ENCODE results near the gene MED22. TPM values are rescaled to one million over a fixed set of nuclear protein-coding genes. Genes with fewer than 3 reads are reported as not detected.
"Not testable (repeated sequence)": the region's sequence is repeated elsewhere in the genome, so short reads cannot be mapped to it uniquely, and the experiment has no call there.

Gene MED22
- total RNA-seq, 1 donor from 2014 or later, result 35.7 TPM

DNA sequence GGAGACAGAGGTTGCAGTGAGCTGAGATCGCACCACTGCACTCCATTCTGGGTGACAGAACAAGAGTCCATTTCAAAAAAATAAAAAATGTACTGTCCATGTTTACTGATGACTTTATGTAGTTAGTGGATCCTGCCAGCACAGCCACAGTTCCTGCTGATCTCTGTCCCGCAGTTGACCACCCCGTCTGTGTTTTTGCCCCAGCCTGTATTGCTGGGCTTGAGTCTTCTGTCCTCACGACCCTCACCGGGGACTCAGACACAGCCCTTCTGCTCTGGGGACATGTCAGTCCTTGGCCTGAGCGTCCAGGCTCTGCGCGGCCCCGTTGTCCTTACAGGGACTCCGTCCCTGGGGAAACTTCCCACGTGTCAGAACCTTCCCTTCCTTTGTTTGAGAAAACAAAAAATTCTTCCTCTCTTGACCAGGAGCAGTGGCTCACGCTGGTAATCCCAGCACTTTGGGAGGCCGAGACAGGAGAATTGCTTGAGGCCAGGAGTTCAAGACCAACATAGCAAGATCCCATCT is 26.5 kb downstream of the MED22 start:
- H3K4me3 Mint-ChIP-seq (ENCODE audit: unreplicated experiment), result no peak overlapping the region
- H3K9me3 Mint-ChIP-seq (ENCODE audit: unreplicated experiment), result peaks cover 13% of the 10 kb centered on the region
- TF ChIP-seq, protein P1, sequence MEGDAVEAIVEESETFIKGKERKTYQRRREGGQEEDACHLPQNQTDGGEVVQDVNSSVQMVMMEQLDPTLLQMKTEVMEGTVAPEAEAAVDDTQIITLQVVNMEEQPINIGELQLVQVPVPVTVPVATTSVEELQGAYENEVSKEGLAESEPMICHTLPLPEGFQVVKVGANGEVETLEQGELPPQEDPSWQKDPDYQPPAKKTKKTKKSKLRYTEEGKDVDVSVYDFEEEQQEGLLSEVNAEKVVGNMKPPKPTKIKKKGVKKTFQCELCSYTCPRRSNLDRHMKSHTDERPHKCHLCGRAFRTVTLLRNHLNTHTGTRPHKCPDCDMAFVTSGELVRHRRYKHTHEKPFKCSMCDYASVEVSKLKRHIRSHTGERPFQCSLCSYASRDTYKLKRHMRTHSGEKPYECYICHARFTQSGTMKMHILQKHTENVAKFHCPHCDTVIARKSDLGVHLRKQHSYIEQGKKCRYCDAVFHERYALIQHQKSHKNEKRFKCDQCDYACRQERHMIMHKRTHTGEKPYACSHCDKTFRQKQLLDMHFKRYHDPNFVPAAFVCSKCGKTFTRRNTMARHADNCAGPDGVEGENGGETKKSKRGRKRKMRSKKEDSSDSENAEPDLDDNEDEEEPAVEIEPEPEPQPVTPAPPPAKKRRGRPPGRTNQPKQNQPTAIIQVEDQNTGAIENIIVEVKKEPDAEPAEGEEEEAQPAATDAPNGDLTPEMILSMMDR (IDR thresholded peaks at IDR 0.05; ENCODE audit: partially characterized antibody, unreplicated experiment), result no peak
- H3K4me1 Mint-ChIP-seq (ENCODE audit: low read depth, unreplicated experiment), result no peaks in the 10 kb centered on the region
- H3K27ac Mint-ChIP-seq (ENCODE audit: unreplicated experiment), result no peak overlapping the region
- H3K27me3 Mint-ChIP-seq (ENCODE audit: unreplicated experiment), result peaks cover 2% of the 10 kb centered on the region
- peaks cover 13% of the 10 kb centered on the region for H3K36me3 Mint-ChIP-seq (ENCODE audit: unreplicated experiment)
- no peak for DNase-seq

DNA sequence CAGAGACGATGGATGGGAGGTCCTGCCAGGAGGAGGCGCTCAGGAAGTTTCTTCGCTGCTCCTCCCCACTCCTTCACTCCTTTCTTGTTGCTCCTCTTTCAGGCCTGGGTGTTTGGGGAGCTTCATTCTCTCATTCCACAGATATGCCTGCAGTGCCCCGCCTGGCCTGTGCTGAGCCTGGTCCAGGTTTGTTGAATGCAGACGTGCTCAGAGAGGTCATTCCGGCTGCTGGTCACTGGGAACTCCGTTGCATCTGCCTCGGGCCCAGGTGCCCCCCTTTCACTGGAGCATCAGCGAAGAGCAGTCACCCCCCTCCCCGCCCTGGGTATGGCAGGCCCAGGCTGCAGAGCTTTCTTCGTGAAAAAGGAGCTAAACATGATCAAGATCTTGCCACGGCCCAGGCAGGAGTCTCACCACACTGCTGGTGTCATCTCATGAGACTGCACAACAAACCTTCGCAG is 27.5 kb downstream of the MED22 start:
- Mint-ChIP-seq H3K27ac (ENCODE audit: unreplicated experiment) (no peak overlapping the region), H3K9me3 (ENCODE audit: unreplicated experiment) (peaks cover 13% of the 10 kb centered on the region), H3K36me3 (ENCODE audit: unreplicated experiment) (peaks cover 13% of the 10 kb centered on the region), H3K27me3 (ENCODE audit: unreplicated experiment) (peaks cover 5% of the 10 kb centered on the region), H3K4me1 (ENCODE audit: low read depth, unreplicated experiment) (no peaks in the 10 kb centered on the region), H3K4me3 (ENCODE audit: unreplicated experiment) (no peak overlapping the region)
- TF ChIP-seq, protein P1 (IDR thresholded peaks at IDR 0.05; ENCODE audit: partially characterized antibody, unreplicated experiment), result no peak
- no peak for DNase-seq

DNA sequence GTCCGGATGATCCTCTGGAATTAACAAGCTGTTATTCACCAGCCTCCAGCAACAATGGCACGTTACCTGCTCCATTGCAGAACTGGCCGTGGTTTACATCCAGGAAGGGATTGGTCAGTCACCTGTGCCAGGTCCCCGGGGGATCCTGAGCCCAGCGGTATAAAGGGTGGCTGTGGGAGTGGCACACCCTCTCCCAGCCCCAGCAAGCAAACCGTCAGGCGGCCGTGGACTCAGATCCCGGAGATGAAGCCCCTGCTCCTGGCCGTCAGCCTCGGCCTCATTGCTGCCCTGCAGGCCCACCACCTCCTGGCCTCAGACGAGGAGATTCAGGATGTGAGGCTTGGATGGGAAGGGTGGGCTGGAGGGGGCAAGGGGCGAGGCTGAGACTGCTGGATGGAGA is 30.4 kb downstream of the MED22 start:
- H3K27ac Mint-ChIP-seq (ENCODE audit: unreplicated experiment); H3K27me3 Mint-ChIP-seq (ENCODE audit: unreplicated experiment); H3K4me1 Mint-ChIP-seq (ENCODE audit: low read depth, unreplicated experiment); H3K4me3 Mint-ChIP-seq (ENCODE audit: unreplicated experiment); DNase-seq; H3K9me3 Mint-ChIP-seq (ENCODE audit: unreplicated experiment); H3K36me3 Mint-ChIP-seq (ENCODE audit: unreplicated experiment): not testable (repeated sequence)

DNA sequence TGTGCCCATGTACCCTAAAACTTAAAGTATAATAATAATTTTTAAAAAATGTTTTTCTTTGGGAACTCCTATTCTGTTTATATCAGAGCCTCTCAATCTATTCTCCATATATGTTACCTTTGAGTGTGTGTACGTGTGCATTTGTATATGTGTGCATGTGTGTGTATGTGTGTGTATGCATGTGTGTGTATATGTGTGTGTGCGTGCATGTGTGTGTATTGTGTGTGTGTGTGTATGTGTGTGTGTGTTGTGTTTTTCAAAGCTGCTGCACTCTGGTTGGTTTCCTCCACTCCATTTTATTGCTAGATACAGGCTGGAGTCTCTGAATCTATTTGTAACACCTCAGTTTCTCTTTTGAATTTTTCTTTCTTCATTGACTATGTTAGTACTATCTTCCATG is 31.9 kb downstream of the MED22 start:
- H3K9me3 Mint-ChIP-seq (ENCODE audit: unreplicated experiment), result peaks cover 4% of the 10 kb centered on the region
- H3K4me3 Mint-ChIP-seq (ENCODE audit: unreplicated experiment), result no peak overlapping the region
- TF ChIP-seq, protein P1 (IDR thresholded peaks at IDR 0.05; ENCODE audit: partially characterized antibody, unreplicated experiment), result no peak
- no peak overlapping the region for H3K27ac Mint-ChIP-seq (ENCODE audit: unreplicated experiment)
- peaks cover 5% of the 10 kb centered on the region for H3K27me3 Mint-ChIP-seq (ENCODE audit: unreplicated experiment)
- no peaks in the 10 kb centered on the region for H3K36me3 Mint-ChIP-seq (ENCODE audit: unreplicated experiment)
- DNase-seq, result no peak
- H3K4me1 Mint-ChIP-seq (ENCODE audit: low read depth, unreplicated experiment), result no peaks in the 10 kb centered on the region

DNA sequence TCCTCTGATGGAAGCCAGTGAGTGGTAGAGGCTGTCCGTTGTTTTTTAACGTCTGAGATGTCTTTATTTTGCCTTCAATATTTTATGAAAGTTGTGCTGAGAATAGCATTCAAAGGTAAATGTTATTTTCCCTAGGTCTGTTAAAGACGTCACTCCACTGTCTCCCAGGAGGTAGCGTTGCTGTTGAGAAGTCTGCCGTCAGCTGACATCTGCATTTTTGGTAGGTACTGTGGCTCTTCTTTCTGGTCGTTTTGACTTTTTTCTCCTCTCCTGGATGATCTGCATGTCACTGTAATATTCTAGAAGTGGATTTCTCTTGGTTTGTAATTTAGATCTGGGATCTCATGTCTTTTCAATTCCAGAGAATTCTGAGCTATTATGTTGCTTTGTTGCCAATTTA is 38.3 kb downstream of the MED22 start:
- no peak overlapping the region for H3K27ac Mint-ChIP-seq (ENCODE audit: unreplicated experiment)
- peaks cover 9% of the 10 kb centered on the region for H3K9me3 Mint-ChIP-seq (ENCODE audit: unreplicated experiment)
- H3K27me3 Mint-ChIP-seq (ENCODE audit: unreplicated experiment), result peaks cover 3% of the 10 kb centered on the region
- H3K4me3 Mint-ChIP-seq (ENCODE audit: unreplicated experiment), result no peak overlapping the region
- H3K36me3 Mint-ChIP-seq (ENCODE audit: unreplicated experiment), result peaks cover 18% of the 10 kb centered on the region
- no peak for DNase-seq
- TF ChIP-seq, protein P1 (IDR thresholded peaks at IDR 0.05; ENCODE audit: partially characterized antibody, unreplicated experiment), result no peak
- H3K4me1 Mint-ChIP-seq (ENCODE audit: low read depth, unreplicated experiment), result peaks cover 12% of the 10 kb centered on the region
